NCI-H2029 (cell line): Measurements from ENCODE around the gene PDE7B.

Source experiments
- DNase-seq: peaks from one replicate; lab custom pipeline; 2025; lab: John Stamatoyannopoulos, UW

Gene PDE7B

DNA sequence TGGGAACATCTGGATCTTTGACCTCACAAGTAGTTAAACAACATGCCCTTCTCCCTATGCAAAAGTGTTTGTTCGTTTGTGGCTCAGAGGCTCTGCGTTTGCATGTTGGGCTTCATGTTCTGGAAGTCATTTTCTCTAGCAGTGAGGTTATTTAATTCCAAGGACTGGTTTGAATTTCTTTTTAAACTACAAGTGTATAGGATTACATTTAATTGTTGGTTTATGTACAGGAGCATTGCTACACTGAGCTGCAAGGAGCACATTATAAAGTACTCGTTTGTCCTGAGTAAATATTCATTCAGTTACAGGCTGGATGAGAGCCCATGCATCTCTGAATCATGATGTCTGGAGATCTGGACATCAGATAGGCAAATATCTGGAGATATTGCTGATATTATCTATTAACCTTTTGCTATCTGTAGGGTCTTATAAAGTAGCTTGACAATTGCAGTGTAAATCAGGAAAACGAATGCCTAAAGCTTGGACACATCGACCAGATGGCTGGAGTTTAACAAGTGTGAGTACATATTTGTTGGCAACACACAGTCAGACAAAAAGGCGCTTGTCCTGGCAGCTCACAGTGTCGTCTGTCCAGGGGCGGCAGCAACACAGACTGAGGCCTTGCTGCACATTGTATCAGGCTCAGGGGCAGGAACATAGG, 84.6 kb downstream of the PDE7B start:
- peak; percentile 44 for DNase-seq

DNA sequence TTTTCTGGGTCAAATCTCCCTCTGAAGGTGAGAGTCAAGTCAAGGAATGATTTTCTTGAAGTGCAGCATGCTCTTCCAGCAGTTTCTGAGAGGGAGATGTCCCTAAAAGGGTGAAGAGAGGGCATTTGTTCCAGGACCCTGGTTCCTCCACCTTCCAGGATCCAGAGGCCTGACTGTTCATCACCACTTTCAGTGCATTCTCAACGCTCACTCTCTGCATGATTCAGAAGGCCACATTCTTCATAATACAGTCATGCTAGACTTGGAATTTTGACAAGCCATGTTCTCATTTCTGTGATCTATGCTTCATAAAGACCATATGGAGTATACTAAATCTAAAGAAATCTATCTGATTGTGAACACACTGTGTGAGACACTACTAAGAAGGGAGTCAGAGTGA, 85.1 kb downstream of the PDE7B start:
- no peak for DNase-seq

DNA sequence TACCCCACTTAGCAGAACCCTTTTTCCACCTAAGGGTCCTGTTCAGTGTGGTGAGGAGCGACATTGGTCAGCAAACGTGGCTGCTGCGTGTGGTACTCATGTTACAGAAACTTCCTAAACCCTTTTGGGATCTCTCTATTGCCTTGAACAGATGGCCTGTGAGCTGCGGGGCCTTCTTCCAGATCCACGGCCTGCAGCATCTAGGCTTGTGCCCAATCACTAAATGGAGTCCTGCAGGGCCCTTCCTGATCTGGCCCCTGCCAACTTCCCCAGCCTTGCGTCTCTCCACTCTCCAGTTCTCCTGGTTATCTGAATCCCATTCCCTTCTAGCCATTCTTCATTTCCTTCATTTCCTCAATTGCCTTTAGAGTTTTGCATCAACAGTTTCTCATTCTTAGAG, 85.6 kb downstream of the PDE7B start:
- DNase-seq: no peak

DNA sequence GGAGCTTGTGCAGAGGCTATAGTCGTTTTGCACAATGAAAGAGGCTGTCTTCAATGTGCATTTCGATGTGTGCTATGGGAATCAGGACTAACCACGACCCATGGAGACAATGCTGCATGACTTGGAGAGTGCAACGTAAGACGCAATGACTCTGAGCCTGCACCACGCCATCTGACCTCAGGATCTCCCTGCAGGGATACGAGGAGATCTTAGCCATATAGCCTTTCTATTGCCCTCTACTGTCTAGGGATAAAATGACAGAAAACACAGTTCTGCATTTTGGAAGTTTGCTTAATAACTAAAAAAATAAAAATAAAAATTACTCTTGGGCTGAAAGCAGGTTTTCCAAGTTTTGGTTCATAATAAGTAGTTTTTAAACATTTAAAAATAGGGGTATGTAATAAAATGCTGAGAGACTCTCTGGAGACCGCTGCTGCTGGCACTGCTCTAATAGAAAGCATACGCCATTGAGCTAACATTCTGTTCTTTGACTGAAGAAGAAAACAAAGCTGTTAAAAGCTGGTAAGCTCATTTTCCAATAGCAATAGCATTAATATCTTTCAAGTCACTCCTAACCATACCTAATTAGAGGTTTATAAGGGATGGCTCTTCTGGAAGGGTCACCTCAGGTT, 87.2 kb downstream of the PDE7B start:
- no peak for DNase-seq

DNA sequence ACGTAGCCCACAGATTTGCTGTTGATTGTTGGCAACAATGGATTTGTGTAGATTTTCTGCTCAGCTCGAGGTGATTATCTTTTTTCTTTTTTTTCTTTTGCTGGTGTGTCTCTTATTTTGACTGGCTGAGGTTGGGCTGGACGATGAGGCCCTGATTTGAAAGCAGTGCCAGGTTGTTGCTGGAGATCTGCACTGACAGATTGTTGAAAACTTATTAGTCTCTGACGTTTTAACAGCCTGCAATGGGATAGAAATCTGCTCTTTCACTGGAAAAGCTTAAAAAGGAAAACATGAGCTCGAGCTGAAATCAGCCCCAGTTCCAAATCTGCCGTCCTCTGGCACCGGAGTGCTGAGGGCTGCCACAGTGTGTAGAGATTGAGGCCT, 87.7 kb downstream of the PDE7B start:
- DNase-seq: no peak

DNA sequence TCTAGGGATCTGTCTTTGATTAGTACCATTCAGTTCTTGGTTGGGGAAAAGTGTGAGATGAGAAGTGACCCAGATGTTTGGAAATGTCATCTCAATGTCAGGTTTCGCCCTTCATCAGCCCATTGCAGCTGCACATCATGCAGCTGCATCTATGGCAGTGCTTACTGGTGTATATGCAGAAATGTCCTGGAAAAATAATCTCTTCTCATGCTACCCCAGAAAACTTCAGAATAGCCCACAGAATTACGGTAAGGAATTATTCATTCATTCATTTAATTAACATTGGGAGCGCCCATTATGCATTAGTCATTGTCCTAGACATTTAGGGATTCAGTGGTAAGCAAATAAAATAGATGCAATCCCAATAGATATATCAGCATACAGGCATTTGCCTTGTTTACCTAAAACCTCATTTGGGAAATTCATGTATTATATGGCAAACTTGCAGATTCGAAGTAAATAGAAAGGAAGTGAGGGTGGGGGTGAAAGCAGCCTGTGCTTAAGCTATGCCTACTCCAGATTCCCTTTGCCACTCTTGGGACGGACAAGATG, 89.2 kb downstream of the PDE7B start:
- DNase-seq: no peak

DNA sequence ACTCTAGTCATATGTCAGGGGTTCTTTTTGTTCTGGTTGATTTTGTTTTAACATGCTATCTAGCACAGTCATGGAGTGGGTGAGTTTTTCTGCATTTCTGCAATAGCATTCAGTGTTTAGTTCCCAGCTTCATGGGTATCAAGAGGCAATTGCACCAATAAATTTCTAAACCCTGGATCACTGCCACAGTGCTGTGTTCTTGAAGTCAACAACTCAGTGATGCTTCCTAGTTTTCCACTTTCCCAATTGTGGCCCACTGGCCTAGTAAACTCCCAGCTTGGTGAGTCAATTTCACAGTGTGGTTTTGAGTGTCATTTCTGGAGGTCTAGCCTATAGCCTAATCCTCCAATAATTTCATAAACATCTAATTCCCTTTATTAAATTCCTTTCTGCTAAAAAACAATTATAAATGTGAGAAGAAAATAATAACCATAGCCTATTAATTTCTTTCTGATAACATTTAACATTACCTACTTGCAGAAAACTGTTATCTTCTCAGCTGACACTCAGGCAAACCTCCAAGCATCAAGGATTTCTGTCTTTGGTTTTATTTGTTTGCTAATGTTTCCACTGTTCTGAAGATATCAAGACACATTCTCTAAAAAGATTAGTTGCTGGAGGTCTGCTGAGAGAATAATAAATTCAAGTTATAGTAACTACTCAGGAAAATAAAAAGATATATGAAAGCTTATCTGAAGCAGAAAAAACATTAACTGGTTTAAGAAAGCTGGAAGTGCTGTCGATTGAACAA, 89.9 kb downstream of the PDE7B start:
- no peak for DNase-seq

DNA sequence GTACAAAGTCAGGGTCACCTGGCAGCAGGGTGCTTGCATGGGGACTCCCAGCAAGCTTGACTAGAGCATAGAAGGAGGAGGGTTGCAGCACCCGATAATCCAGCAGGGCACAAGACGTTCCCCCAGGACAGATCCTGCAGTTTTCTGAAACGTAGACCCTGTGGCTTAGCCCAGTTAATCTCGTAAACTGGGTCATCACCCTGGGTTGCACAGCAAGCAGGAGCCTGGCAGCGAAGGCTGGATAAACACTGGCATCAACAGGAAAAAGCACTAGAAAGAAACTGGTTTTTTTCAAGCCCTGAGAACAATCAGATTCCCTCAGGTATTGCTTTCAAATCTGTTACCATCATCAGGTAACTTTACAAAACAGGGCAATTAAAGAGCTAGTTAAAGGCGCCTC, 92.6 kb downstream of the PDE7B start:
- DNase-seq: no peak

DNA sequence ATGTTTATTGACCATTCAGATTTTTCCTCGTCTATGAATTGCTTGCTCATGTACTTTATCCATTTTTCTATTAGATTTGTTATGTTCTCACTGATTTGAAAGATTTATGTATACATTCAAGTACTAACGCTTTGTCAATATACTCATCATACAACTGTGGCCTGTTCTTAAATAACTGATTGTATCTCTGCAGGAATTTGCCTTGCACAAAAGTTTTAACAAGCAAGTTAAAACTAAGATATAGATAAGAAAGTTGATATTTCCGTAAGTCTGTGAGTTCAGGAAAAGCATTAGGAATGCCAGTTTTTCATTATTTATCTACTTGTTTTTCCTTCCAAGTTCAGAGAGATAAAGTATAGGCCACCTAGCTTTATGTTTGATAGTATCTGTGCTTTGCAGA, 95.2 kb downstream of the PDE7B start:
- DNase-seq: no peak

DNA sequence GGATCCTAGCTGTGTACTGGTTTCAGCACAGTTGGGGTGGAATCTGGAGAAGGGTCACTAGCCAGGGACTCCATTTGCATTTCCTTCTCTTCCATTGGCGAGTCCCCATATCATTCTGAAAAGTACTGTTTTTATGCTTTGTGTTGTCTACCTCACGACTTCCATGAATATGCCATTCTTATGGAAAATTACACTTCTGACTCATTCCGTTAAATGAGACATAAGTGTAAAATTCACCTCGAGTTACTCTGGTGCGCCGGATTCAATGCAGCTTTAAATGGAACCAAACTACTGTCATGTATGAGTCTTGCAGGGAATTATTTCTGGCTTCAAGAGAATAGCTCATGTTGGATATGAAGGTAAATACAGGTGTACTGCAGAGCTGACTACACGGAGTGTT, 99.2 kb downstream of the PDE7B start:
- DNase-seq: no peak

DNA sequence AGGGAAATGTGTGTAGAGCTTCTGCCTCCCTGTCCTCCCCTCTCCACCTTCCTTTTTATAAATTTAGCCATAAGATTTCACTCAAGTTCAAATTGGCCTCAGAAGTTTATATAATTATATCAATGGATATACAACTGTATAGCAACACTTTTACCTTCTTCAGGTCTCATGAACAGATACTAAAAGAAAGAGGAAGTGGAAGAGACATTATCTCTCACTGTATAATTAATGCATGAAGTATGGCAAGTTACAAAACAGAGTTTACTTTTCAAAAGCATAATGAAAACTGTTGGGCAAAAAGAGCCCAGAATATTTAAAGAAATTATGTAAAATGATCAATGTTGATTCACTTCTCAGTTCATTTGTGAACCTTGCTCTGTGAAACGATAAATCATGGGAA, 99.7 kb downstream of the PDE7B start:
- DNase-seq: no peak

DNA sequence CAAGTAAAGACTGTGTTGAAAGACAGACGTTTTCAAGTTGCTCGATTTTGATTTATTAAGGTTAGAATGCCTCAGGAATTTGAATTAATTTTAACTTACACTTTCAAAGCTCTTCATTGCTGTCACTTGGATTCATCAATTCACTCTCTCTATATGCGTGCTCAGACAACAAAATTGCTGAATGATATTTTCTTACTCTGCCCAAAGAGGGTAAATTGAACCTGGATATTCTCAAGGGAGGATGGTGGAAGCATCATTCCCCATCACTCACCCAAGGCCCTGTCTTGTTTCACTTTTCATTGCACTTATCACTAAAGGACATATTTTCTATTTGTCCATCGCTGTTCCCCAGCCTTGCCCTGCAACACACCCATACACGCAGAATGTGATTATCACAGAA, 102.3 kb downstream of the PDE7B start:
- no peak for DNase-seq

DNA sequence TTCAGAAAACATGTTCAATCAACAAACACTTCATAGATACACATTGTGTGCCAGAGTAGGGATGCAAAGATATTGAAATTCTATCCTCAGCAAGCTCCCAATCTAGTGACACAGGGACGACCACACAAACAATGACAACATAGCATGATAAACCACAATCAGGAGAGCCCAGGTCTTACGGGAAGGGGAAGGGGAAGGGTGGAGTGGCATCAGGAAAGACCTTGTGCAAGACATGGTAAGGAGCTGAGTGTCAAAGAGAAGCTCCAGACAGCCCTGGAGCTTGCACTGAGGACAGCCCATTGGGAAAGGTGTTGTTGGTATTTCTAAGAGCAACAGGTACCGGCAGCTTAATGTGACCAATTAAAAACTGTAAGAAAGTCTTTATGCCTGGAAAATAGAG, 103.6 kb downstream of the PDE7B start:
- no peak for DNase-seq

DNA sequence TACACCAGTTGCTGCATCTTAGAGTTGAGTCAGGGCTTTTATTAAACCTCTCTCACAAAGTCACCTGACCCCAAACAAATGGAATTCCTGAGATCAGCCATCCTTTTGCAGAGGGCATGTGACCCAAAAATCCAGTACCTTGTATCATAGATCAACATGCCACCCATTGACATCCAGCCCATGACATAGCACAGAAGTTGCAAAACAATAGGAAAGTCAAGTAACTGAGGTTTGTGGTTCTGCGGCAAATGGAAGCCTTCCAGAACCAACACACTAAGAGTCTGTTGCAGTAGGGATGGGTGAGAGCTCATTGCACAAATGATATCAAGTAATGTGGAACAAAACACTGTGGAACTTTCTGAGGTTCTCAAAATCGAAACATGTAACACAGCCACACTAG, 111.2 kb downstream of the PDE7B start:
- DNase-seq: no peak

DNA sequence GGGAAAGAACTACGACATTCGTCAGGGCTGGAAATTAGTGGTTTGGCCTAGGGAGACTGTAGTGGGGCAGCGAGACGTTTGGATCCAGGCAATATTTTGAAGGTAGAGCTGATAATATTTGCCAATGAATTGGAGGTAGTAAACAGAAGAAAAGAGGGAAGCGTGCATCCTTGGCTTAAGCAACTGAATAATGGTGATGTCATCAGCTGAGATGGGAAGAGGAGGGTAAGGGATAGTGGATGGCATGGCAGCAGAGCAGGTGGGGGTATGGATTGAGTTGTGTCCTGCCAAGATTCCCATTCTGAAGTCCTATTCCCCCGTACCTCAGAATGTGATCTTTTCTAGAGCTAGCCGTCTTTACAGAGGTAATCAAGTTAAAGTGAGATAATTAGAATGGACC, 119.2 kb downstream of the PDE7B start:
- DNase-seq: no peak

DNA sequence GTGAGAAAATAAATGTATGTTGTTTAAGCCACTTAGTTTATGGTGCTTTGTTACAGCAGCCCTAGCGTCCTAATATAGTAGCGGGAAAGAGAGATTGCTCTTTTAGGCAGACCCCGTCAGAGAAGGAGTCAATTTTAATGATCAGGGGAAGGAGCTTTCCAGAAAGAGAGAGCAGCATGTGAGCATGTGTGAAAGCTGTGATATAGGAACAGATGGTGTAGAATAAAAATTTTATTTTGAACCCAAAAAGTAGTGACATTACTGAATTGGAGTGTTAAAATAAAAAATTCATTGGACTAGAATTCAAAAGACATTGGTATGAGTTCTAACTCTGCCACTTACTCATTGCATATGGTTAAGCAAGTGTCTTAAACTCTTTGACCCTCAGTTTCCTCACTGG, 119.8 kb downstream of the PDE7B start:
- no peak for DNase-seq

DNA sequence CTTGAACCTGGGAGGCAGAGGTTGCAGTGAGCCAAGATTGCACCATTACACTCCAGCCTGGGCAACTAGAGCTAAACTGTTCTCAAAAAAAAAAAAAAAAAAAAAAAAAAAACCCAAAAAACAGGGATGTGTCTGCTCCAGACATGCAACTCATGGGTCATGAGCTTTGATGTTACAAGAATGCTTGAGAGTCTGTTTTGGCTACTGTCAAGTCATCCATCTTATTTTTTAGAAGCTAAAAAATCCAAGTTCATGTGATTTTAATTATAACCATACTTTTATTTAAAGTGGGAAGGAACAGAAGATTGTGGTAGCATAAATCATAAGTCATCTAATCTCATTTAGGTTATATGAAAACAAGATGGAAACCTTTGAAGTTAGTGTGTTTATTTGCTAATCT, 120.6 kb downstream of the PDE7B start:
- no peak for DNase-seq

DNA sequence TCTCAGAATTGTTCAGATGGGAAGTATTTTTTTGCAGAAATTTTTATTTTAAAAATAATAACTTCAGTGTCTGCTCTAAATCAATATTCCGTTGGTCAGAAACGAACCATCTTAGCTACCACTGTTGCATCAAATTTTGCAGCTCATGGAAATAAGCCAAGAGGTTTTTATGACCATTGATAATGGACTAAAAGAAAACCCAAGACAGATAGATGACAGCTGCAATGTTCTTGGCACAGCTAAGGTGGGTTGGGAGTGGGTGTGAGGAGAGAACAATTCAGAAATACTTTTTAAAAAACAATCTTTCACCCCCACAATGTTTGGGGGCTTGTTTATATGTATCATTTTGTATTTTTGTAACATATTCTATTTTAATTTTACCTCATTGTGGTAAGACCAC, 121.1 kb downstream of the PDE7B start:
- no peak for DNase-seq

DNA sequence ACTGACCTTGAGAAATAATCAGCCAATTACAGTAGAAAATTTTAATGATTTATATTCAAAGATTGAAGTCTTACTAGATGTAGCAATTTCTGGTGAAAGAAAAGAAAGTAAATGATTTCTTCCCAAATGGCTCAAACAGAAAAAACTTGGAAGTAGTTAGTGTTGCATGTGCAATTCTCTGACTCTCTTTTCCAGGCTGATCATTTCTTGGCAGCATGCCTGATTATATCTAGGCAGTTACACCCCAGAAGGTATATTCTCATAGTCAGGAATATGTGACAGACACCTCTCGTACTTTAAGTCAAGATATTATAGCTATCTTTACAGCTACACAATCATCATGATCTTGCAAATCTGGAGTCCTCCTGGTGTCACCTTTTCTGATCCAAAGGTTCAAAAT, 122.9 kb downstream of the PDE7B start:
- no peak for DNase-seq

DNA sequence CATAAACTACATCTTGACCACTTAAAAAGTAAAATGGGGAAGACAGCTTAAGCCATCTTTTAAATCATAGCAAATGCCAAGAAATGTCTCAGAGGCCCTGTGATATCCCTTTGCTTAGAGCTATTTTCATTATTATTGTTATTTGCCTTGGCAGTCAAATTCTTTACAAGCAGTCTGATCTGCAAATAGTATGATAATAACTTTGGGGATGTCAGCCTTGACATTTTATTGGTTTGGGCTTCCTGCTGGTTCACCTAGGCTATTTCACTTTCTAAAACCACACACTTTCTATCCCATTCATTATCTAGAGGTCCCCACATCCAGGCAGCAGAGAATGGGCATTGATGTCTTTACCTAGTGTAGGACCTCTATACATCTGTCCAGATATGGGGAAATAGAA, 125.1 kb downstream of the PDE7B start:
- no peak for DNase-seq

DNA sequence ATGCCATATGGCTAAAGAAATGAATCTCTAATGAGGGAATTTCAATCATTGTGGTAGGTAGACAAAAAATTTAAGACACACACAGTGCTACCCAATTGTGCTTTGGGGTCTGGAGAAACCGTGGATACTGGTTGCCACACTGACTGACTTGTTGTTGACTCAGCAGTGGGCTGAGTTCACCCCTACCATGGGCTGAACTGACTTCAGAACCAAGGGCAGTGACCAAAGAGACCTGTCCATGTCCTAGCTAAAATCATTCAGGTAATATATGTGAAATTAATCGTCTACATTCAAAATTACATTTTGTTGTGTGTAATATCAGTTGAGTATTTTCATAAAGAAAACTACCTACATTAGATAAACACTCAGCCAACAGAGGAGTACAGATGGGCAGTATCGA, 131.6 kb downstream of the PDE7B start:
- DNase-seq: no peak

DNA sequence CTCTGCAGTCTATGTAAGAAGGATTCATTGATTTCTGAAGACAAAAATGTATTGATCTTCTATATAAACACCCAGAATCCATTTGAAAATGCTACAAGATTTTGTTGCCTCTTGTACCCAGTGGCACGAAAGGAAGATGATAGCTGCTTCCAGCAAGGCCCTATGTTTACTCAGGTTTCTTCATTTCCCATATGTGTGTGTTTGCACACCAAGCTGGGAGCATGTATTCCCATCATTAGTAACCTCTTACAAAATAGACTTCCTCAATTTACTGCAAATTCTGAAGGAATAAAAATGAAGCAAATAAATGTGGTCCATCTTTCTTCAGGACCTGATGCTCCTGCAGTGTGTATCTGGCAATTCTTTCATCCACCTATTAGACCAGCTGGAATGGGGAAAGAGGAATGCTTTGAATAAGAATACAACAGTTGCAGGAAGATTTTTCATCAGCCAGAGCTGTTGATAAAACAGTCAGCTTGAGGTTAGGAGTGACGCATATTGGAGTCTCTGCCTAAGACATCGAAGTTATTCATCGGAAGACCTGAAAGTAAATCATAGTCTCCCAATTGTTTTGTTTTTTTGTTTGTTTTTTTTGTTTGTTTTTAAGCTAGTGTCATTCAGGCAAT, 132.3 kb downstream of the PDE7B start:
- no peak for DNase-seq

DNA sequence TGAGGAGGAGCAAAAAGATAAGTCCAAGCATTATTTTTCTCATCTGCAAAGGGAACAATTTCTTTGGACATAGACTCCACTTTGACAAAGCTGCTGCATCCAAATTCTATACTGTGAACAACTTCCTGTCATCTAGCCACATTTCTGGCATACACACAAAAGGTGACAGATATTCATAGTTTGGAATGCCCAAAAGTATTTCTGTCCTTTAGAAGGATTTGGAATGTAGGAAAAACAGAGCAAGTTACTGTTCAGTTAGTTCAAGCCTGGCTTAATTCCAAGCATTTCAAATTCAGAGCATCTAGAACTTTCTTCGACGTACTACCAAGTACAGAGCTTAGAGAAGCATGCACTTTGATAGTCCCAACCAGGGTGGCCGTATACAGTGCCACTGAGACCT, 134.0 kb downstream of the PDE7B start:
- no peak for DNase-seq
